Activated CD4-positive, alpha-beta T cell treated with anti-CD3 and anti-CD28 coated beads, Interleukin-2, amount 10 ng/mL, durations not matched to agents 7 days and 5 days (primary cell): ENCODE data around the gene MYOG. TPM values are rescaled to one million over a fixed set of nuclear protein-coding genes. Genes with fewer than 3 reads are reported as not detected.
A peak's percentile ranks its signal among the peaks of the same experiment; 100 is the strongest.

Experiments used
- CTCF ChIA-PET: fragments of 350-600 bp; sonication (Branson Sonifier 250); formaldehyde crosslinking; loops from one replicate; lab custom pipeline; 2021; ENCODE audit warnings: antibody characterized with exemption; lab: Charles Lee
- POLR2A ChIA-PET: fragments of 350-600 bp; sonication (Branson Sonifier 250); formaldehyde crosslinking; loops from one replicate; lab custom pipeline; 2021; ENCODE audit warnings: antibody characterized with exemption; lab: Charles Lee
- DNase-seq: peaks from one replicate; pipeline ENCODE4 v3.0.0-alpha.2; 2020
- H3K27ac Mint-ChIP-seq: one replicate; pipeline ENCODE4 v1.8.0; 2021; ENCODE audit warnings: mild to moderate bottlenecking, moderate library complexity, mixed read lengths
- H3K27me3 Mint-ChIP-seq: one replicate; pipeline ENCODE4 v1.8.0; 2021; ENCODE audit warnings: mixed read lengths
- H3K36me3 Mint-ChIP-seq: one replicate; pipeline ENCODE4 v1.8.0; 2021; ENCODE audit warnings: low read depth, mixed read lengths
- H3K4me1 Mint-ChIP-seq: one replicate; pipeline ENCODE4 v1.8.0; 2021; ENCODE audit warnings: mixed read lengths
- H3K4me3 Mint-ChIP-seq: one replicate; pipeline ENCODE4 v1.8.0; 2021; ENCODE audit warnings: mild to moderate bottlenecking, moderate library complexity, mixed read lengths
- H3K9me3 Mint-ChIP-seq: one replicate; pipeline ENCODE4 v1.8.0; 2021; ENCODE audit warnings: mixed read lengths
- total RNA-seq, 2 experiments: library from RNA; stranded (reverse); gene quantifications; one replicate each; pipeline ENCODE4 v1.2.3, GENCODE V29; 2021

MYOG gene
- total RNA-seq, 2 experiments from 2014 or later = not detected

- ChIA-PET CTCF (interaction anchor here (1.1 to 1.6 kb wide), 2 partner anchors 19 to 27 kb away, joined by 3 to 4 read pairs; no protein-coding TSS in a partner anchor), POLR2A (no interaction called here)
- H3K4me1 Mint-ChIP-seq = no peaks in the 10 kb centered on the region
- H3K27me3 Mint-ChIP-seq = peaks cover 41% of the 10 kb centered on the region
- H3K36me3 Mint-ChIP-seq = peaks cover 3% of the 10 kb centered on the region
- no peak for DNase-seq
- no peak overlapping the region for H3K27ac Mint-ChIP-seq
- peaks cover 16% of the 10 kb centered on the region for H3K9me3 Mint-ChIP-seq
- no peak overlapping the region for H3K4me3 Mint-ChIP-seq
Measured at GRCh38 chr1:203095061-203095690, 9.4 kb upstream of the MYOG start.

GRCh38 chr1:203093754-203094410 lies 8.1 kb upstream of the MYOG start:
- peaks cover 41% of the 10 kb centered on the region for H3K27me3 Mint-ChIP-seq
- H3K4me3 Mint-ChIP-seq = no peak overlapping the region
- peaks cover 16% of the 10 kb centered on the region for H3K9me3 Mint-ChIP-seq
- CTCF ChIA-PET = interaction anchor here (0.6 to 1.1 kb wide), 2 partner anchors 18 to 772 kb away, joined by 3 read pairs; no protein-coding TSS in a partner anchor
- peaks cover 3% of the 10 kb centered on the region for H3K36me3 Mint-ChIP-seq
- H3K27ac Mint-ChIP-seq = no peak overlapping the region
- DNase-seq = no peak
- POLR2A ChIA-PET = no interaction called here
- no peaks in the 10 kb centered on the region for H3K4me1 Mint-ChIP-seq

- no peak overlapping the region for H3K27ac Mint-ChIP-seq
- CTCF ChIA-PET = no interaction called here
- H3K4me1 Mint-ChIP-seq = no peaks in the 10 kb centered on the region
- peaks cover 16% of the 10 kb centered on the region for H3K9me3 Mint-ChIP-seq
- peaks cover 3% of the 10 kb centered on the region for H3K36me3 Mint-ChIP-seq
- peaks cover 37% of the 10 kb centered on the region for H3K27me3 Mint-ChIP-seq
- POLR2A ChIA-PET = no interaction called here
- no peak overlapping the region for H3K4me3 Mint-ChIP-seq
- DNase-seq = peak; percentile 1
Measured at GRCh38 chr1:203091761-203092330, 6.0 kb upstream of the MYOG start.

GRCh38 chr1:203091199-203091477 lies 5.3 kb upstream of the MYOG start:
- H3K36me3 Mint-ChIP-seq = peaks cover 3% of the 10 kb centered on the region
- POLR2A ChIA-PET = no interaction called here
- H3K27ac Mint-ChIP-seq = no peak overlapping the region
- H3K27me3 Mint-ChIP-seq = peaks cover 35% of the 10 kb centered on the region
- no peaks in the 10 kb centered on the region for H3K4me1 Mint-ChIP-seq
- CTCF ChIA-PET = no interaction called here
- peaks cover 15% of the 10 kb centered on the region for H3K9me3 Mint-ChIP-seq
- no peak overlapping the region for H3K4me3 Mint-ChIP-seq
- no peak for DNase-seq

GRCh38 chr1:203090421-203091198 lies 4.8 kb upstream of the MYOG start:
- peaks cover 29% of the 10 kb centered on the region for H3K27me3 Mint-ChIP-seq
- peaks cover 13% of the 10 kb centered on the region for H3K9me3 Mint-ChIP-seq
- H3K4me1 Mint-ChIP-seq = no peaks in the 10 kb centered on the region
- H3K27ac Mint-ChIP-seq = no peak overlapping the region
- DNase-seq = peak; percentile 4
- POLR2A ChIA-PET = no interaction called here
- peaks cover 3% of the 10 kb centered on the region for H3K36me3 Mint-ChIP-seq
- no peak overlapping the region for H3K4me3 Mint-ChIP-seq
- CTCF ChIA-PET = no interaction called here

- H3K36me3 Mint-ChIP-seq = no peaks in the 10 kb centered on the region
- peak; percentile 3 for DNase-seq
- H3K4me1 Mint-ChIP-seq = no peaks in the 10 kb centered on the region
- H3K9me3 Mint-ChIP-seq = peaks cover 4% of the 10 kb centered on the region
- H3K4me3 Mint-ChIP-seq = no peak overlapping the region
- H3K27me3 Mint-ChIP-seq = peaks cover 20% of the 10 kb centered on the region
- ChIA-PET CTCF (interaction anchor here (0.8 kb wide), 1 partner anchor 16 kb away, joined by 3 read pairs; no protein-coding TSS in a partner anchor), POLR2A (no interaction called here)
- H3K27ac Mint-ChIP-seq = no peak overlapping the region
Measured at GRCh38 chr1:203089651-203090045, 3.8 kb upstream of the MYOG start.

GRCh38 chr1:203089001-203089650 lies 3.3 kb upstream of the MYOG start:
- no peaks in the 10 kb centered on the region for H3K36me3 Mint-ChIP-seq
- CTCF ChIA-PET = interaction anchor here (0.8 kb wide), 1 partner anchor 16 kb away, joined by 3 read pairs; no protein-coding TSS in a partner anchor
- DNase-seq = peak; percentile 3

GRCh38 chr1:203088441-203088840 lies 2.6 kb upstream of the MYOG start:
- CTCF ChIA-PET = interaction anchor here (0.9 kb wide), 1 partner anchor 16 kb away, joined by 3 read pairs; no protein-coding TSS in a partner anchor
- no peak overlapping the region for H3K4me3 Mint-ChIP-seq

More at GRCh38 chr1:203089001-203089650, 3.3 kb upstream of the MYOG start:
- no peaks in the 10 kb centered on the region for H3K4me1 Mint-ChIP-seq
- H3K27me3 Mint-ChIP-seq = peaks cover 16% of the 10 kb centered on the region
- POLR2A ChIA-PET = no interaction called here
- no peak overlapping the region for H3K27ac Mint-ChIP-seq
- H3K4me3 Mint-ChIP-seq = no peak overlapping the region
- H3K9me3 Mint-ChIP-seq = no peaks in the 10 kb centered on the region

GRCh38 chr1:203086992-203087763 lies 1.4 kb upstream of the MYOG start:
- H3K9me3 Mint-ChIP-seq = no peaks in the 10 kb centered on the region
- peak; percentile 3 for DNase-seq
- CTCF ChIA-PET = no interaction called here
- no peak overlapping the region for H3K4me3 Mint-ChIP-seq
- POLR2A ChIA-PET = no interaction called here
- no peaks in the 10 kb centered on the region for H3K4me1 Mint-ChIP-seq
- no peaks in the 10 kb centered on the region for H3K36me3 Mint-ChIP-seq
- H3K27ac Mint-ChIP-seq = no peak overlapping the region
- peaks cover 10% of the 10 kb centered on the region for H3K27me3 Mint-ChIP-seq

More at GRCh38 chr1:203088441-203088840, 2.6 kb upstream of the MYOG start:
- POLR2A ChIA-PET = no interaction called here
- peak; percentile 3 for DNase-seq
- no peak overlapping the region for H3K27ac Mint-ChIP-seq
- H3K4me1 Mint-ChIP-seq = no peaks in the 10 kb centered on the region
- H3K36me3 Mint-ChIP-seq = no peaks in the 10 kb centered on the region
- peaks cover 16% of the 10 kb centered on the region for H3K27me3 Mint-ChIP-seq
- no peaks in the 10 kb centered on the region for H3K9me3 Mint-ChIP-seq

GRCh38 chr1:203084588-203085527 lies 954 bp downstream of the MYOG start:
- CTCF ChIA-PET = interaction anchor here (0.6 to 1.5 kb wide), 8 partner anchors 9 to 1845 kb away, joined by 3 to 6 read pairs (median 3); no protein-coding TSS in a partner anchor

GRCh38 chr1:203083463-203083921 lies 2.3 kb downstream of the MYOG start:
- Mint-ChIP-seq H3K4me1 (no peaks in the 10 kb centered on the region), H3K4me3 (no peak overlapping the region), H3K9me3 (no peaks in the 10 kb centered on the region), H3K36me3 (no peaks in the 10 kb centered on the region), H3K27ac (no peak overlapping the region), H3K27me3 (peaks cover under 1% of the 10 kb centered on the region)
- no peak for DNase-seq
- ChIA-PET POLR2A (no interaction called here), CTCF (interaction anchor here (0.9 to 1.1 kb wide), 3 partner anchors 22 to 38 kb away, joined by 3 to 5 read pairs (median 3); no protein-coding TSS in a partner anchor)

More at GRCh38 chr1:203084588-203085527, 954 bp downstream of the MYOG start:
- POLR2A ChIA-PET = no interaction called here
- no peaks in the 10 kb centered on the region for H3K4me1 Mint-ChIP-seq
- H3K4me3 Mint-ChIP-seq = no peak overlapping the region
- H3K36me3 Mint-ChIP-seq = no peaks in the 10 kb centered on the region
- peaks cover 2% of the 10 kb centered on the region for H3K27me3 Mint-ChIP-seq
- H3K9me3 Mint-ChIP-seq = no peaks in the 10 kb centered on the region
- H3K27ac Mint-ChIP-seq = no peak overlapping the region
- peak; percentile 30 for DNase-seq
